SK-N-SH (cell line): ENCODE data around the gene SEL1L2. TPM values are rescaled to one million over a fixed set of nuclear protein-coding genes. Genes with fewer than 3 reads are reported as not detected.

Experiments
- CTCF ChIA-PET: fragments of 300-600, 350-600 bp; formaldehyde crosslinking; extraction: SDS; loops from one replicate; lab custom pipeline; 2021; lab: Yijun Ruan, JAX
- POLR2A ChIA-PET: fragments of 350-600 bp; sonication (Branson Sonifier 250); formaldehyde crosslinking; extraction: SDS; loops from one replicate; lab custom pipeline; 2020; ENCODE audit warnings: antibody characterized with exemption, inconsistent platforms; lab: Yijun Ruan, JAX
- DNase-seq: peaks from one replicate; pipeline ENCODE4 v3.0.0; 2012
- H2AFZ ChIP-seq: fragments of 200-600 bp; sonication (generic); 2 replicates; pipeline ENCODE4 v1.8.1; 2016; ENCODE audit warnings: antibody characterized with exemption, mild to moderate bottlenecking, low read depth
- H3F3A ChIP-seq: fragments of 200-600 bp; sonication (generic); replicated peaks from 2 replicates; pipeline ENCODE3; 2016; ENCODE audit warnings: antibody characterized with exemption, mild to moderate bottlenecking; ENCODE audit not compliant: insufficient read depth
- H3K27ac ChIP-seq, 2 experiments: fragments of 200-500 bp in 1 of 2; fragments of 200-600 bp in 1 of 2; sonication (Bioruptor generic) in 1 of 2; sonication (generic), shearing (Covaris generic) in 1 of 2; 2 replicates each; pipeline versions ENCODE4 v1.5.1 to v1.6.1; 2014 to 2016; ENCODE audit warnings: low read depth in 2 of 2, inconsistent platforms in 1 of 2, low read length in 1 of 2, mild to moderate bottlenecking in 1 of 2, mixed read lengths in 1 of 2
- H3K27me3 ChIP-seq: fragments of 200-600 bp; sonication (generic), shearing (Covaris generic); 2 replicates; pipeline ENCODE4 v1.6.1; 2016; ENCODE audit warnings: mixed run types; ENCODE audit not compliant: insufficient read depth
- H3K36me3 ChIP-seq, 2 experiments: fragments of 200-500 bp in 1 of 2; fragments of 200-600 bp in 1 of 2; sonication (Bioruptor generic) in 1 of 2; sonication (generic) in 1 of 2; replicated peaks in 1 of 2; 2 replicates each; pipeline versions ENCODE3 to v1.5.1; 2014 to 2016; ENCODE audit warnings: low read length in 1 of 2, mild to moderate bottlenecking in 1 of 2; ENCODE audit not compliant: insufficient read depth in 2 of 2, control insufficient read depth in 1 of 2
- H3K4me1 ChIP-seq, 2 experiments: fragments of 200-500 bp in 1 of 2; fragments of 200-600 bp in 1 of 2; sonication (Bioruptor generic) in 1 of 2; sonication (generic), shearing (Covaris generic) in 1 of 2; 2 replicates each; pipeline versions ENCODE4 v1.5.1 to v1.6.1; 2014 to 2016; ENCODE audit warnings: low read depth in 1 of 2, low read length in 1 of 2, mixed run types in 1 of 2; ENCODE audit not compliant: insufficient read depth in 2 of 2, control insufficient read depth in 1 of 2
- H3K4me2 ChIP-seq: fragments of 200-600 bp; sonication (generic), shearing (Covaris generic); 2 replicates; pipeline ENCODE4 v1.6.1; 2017; ENCODE audit warnings: mixed run types
- H3K4me3 ChIP-seq, 2 experiments: fragments of 200-500 bp in 1 of 2; fragments of 200-600 bp in 1 of 2; sonication (Bioruptor generic) in 1 of 2; sonication (generic), shearing (Covaris generic) in 1 of 2; 2 replicates each; pipeline versions ENCODE4 v1.5.1 to v1.8.1; 2014 to 2016; ENCODE audit warnings: low read depth in 2 of 2, inconsistent platforms in 1 of 2, low read length in 1 of 2, mild to moderate bottlenecking in 1 of 2, mixed read lengths in 1 of 2, moderate library complexity in 1 of 2
- H3K79me2 ChIP-seq: fragments of 200-600 bp; sonication (generic); 2 replicates; pipeline ENCODE4 v1.8.1; 2017; ENCODE audit warnings: mild to moderate bottlenecking; ENCODE audit not compliant: insufficient read depth
- H3K9ac ChIP-seq: fragments of 200-600 bp; sonication (generic); 2 replicates; pipeline ENCODE4 v1.6.1; 2017; ENCODE audit warnings: mixed run types
- H3K9me2 ChIP-seq: fragments of 200-600 bp; sonication (generic); 2 replicates; pipeline ENCODE4 v1.6.1; 2017; ENCODE audit warnings: mixed run types
- H3K9me3 ChIP-seq: fragments of 200-600 bp; sonication (generic); 2 replicates; pipeline ENCODE4 v1.6.1; 2017; ENCODE audit warnings: mixed run types, mild to moderate bottlenecking, moderate library complexity
- H4K20me1 ChIP-seq: fragments of 200-600 bp; sonication (generic); 2 replicates; pipeline ENCODE4 v1.6.1; 2017; ENCODE audit warnings: mild to moderate bottlenecking, mixed run types; ENCODE audit not compliant: insufficient read depth
- CHD2 ChIP-seq: fragments of 150-350 bp; IDR thresholded peaks from 2 replicates; pipeline ENCODE4 v1.6.1; 2018; ENCODE audit warnings: low read length; ENCODE audit not compliant: partially characterized antibody
- CTCF ChIP-seq: fragments of 200-600 bp; sonication (generic); IDR thresholded peaks from 2 replicates; pipeline ENCODE4 v1.6.1; 2017; ENCODE audit warnings: antibody characterized with exemption, mild to moderate bottlenecking, moderate library complexity
- EP300 ChIP-seq, 2 experiments: IDR thresholded peaks; 2 replicates each; pipeline versions ENCODE4 v1.4.0 to v1.6.1; 2012; ENCODE audit warnings: borderline replicate concordance in 1 of 2, low read depth in 1 of 2, low read length in 1 of 2
- FOSL2 ChIP-seq: IDR thresholded peaks from 2 replicates; pipeline ENCODE4 v1.4.0; 2012; ENCODE audit warnings: low read depth, mild to moderate bottlenecking, moderate library complexity, borderline replicate concordance
- FOXM1 ChIP-seq: IDR thresholded peaks from 2 replicates; pipeline ENCODE4 v1.4.0; 2012; ENCODE audit warnings: low read depth, mild to moderate bottlenecking
- GABPA ChIP-seq: IDR thresholded peaks from 2 replicates; pipeline ENCODE4 v1.4.0; 2012; ENCODE audit warnings: low read depth, mild to moderate bottlenecking
- MEF2A ChIP-seq: IDR thresholded peaks from 2 replicates; pipeline ENCODE4 v1.4.0; 2012; ENCODE audit warnings: low read depth, borderline replicate concordance
- MXI1 ChIP-seq: IDR thresholded peaks from 2 replicates; pipeline ENCODE4 v1.6.1; 2012; ENCODE audit warnings: mild to moderate bottlenecking, low read depth, low read length, improper control_type of control experiment
- NFIC ChIP-seq: IDR thresholded peaks from 2 replicates; pipeline ENCODE4 v1.4.0; 2012; ENCODE audit warnings: borderline replicate concordance
- NRF1 ChIP-seq: IDR thresholded peaks from 2 replicates; pipeline ENCODE4 v1.6.1; 2012; ENCODE audit warnings: low read depth, mild to moderate bottlenecking, low read length
- PBX3 ChIP-seq: IDR thresholded peaks from 2 replicates; pipeline ENCODE4; 2012
- RCOR1 ChIP-seq: fragments of 150-350 bp; IDR thresholded peaks from 2 replicates; pipeline ENCODE4 v1.6.1; 2017; ENCODE audit warnings: antibody characterized with exemption, low read length
- RFX5 ChIP-seq: IDR thresholded peaks from 2 replicates; pipeline ENCODE4 v1.6.1; 2012; ENCODE audit warnings: mild to moderate bottlenecking, improper control_type of control experiment, low read length
- SIN3A ChIP-seq: IDR thresholded peaks from 2 replicates; pipeline ENCODE4 v1.6.1; 2012; ENCODE audit warnings: low read depth, mild to moderate bottlenecking, low read length, moderate library complexity, borderline replicate concordance
- TEAD4 ChIP-seq: IDR thresholded peaks from 2 replicates; pipeline ENCODE4 v1.4.0; 2012; ENCODE audit warnings: mild to moderate bottlenecking, borderline replicate concordance; ENCODE audit not compliant: insufficient read depth
- USF2 ChIP-seq: fragments of 150-350 bp; IDR thresholded peaks from 2 replicates; pipeline ENCODE4 v1.6.1; 2017; ENCODE audit warnings: antibody characterized with exemption, low read length, low read depth, borderline replicate concordance
- YY1 ChIP-seq: IDR thresholded peaks from 2 replicates; pipeline ENCODE4 v1.4.0; 2012; ENCODE audit warnings: low read depth, mild to moderate bottlenecking
- WGBS: methylation state at CpG from one replicate; pipeline ENCODE4 v1.1.6; 2017; ENCODE audit warnings: low lambda C conversion rate; 5-methylcytosine and 5-hydroxymethylcytosine counted together
- polyA plus RNA-seq, 3 experiments: library from polyadenylated mRNA; depleted of rRNA; stranded (reverse); fragments of >200 nt; gene quantifications; 2 replicates each; pipeline ENCODE4 v1.2.3, GENCODE V29; 2012
- TF ChIP-seq, protein P1 (sequence below): IDR thresholded peaks from 2 replicates; pipeline ENCODE4 v1.4.0; 2012; ENCODE audit warnings: low read depth

SEL1L2 gene
- polyA plus RNA-seq, 1 of the 3 experiments (the other 2 are of a cell fraction): not detected

GRCh38 chr20:13863244-13863643, 127.2 kb downstream of the SEL1L2 start (continued):
- TF ChIP-seq CTCF: no peak

DNA sequence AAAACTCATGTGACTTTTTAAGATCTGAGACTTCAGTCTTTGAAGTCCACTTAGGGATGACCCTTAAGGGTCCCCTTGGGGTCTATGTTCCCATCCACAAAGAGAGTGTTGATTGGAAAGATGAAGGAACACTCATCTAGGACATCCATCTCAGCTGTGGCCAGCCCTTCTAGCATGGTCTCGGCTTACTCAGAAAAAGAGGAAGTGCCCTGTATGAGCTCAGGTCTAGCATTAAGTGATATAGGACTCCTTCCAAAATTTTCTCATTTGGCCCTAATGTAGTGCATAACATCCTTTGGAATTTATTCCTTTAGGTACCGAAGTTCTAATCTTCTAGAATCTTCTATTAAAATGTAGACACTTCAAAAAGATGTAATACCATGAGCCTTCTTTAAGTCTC, 128.2 kb downstream of the SEL1L2 start:
- Histone ChIP-seq H3K27me3 (no peaks in the 10 kb centered on the region), H3F3A (peaks cover 10% of the 10 kb centered on the region), H3K4me3 (no peak overlapping the region), H3K9ac (no peak overlapping the region), H3K9me2 (no peaks in the 10 kb centered on the region), H3K4me2 (no peak overlapping the region), H4K20me1 (no peaks in the 10 kb centered on the region), H3K9me3 (no peaks in the 10 kb centered on the region), H3K27ac (no peak overlapping the region), H3K36me3 (no peaks in the 10 kb centered on the region), H3K4me1 (peaks cover 0 to 11% of the 10 kb centered on the region in 2 experiments; a peak in 1 of 4 replicates), H3K79me2 (no peaks in the 10 kb centered on the region), H2AFZ (no peak overlapping the region)
- ChIA-PET POLR2A (no interaction called here), CTCF (interaction anchor here (0.6 to 1.5 kb wide), 2 partner anchors 42 to 230 kb away, joined by 3 to 6 read pairs; no protein-coding TSS in a partner anchor)
- WGBS: 65% methylated on average over 2 of the region's 2 CpGs
- no peak for TF ChIP-seq YY1
- TF ChIP-seq TEAD4: no peak
- no peak for TF ChIP-seq CHD2
- no peak for TF ChIP-seq USF2
- no peak for TF ChIP-seq FOXM1
- no peak for TF ChIP-seq FOSL2
- TF ChIP-seq NFIC: no peak
- no peak for TF ChIP-seq RFX5
- TF ChIP-seq RCOR1: no peak
- TF ChIP-seq CTCF: no peak
- no peak for TF ChIP-seq EP300 (IDR thresholded peaks at IDR 0.05; ENCODE audit: borderline replicate concordance in 1 of 2, low read depth in 1 of 2, low read length in 1 of 2)
- DNase-seq: no peak

DNA sequence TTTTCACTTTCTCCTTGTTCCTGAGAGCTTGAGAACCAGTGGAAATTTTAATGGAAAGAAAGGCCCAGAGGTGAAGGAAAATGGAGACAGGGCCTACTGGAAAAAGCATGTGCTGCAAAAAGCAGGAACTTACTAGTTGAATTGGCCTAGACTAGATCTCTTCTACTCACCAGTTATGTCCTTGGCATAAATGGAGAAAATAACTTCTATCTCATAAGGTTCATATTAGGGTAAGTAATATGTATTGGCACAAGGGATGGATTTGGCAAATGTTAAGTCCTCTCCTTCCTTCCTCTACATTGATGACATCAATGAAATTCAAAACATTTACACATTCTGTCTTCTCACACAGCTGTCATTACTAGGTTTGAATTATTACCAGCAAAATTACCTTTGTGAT, 131.5 kb downstream of the SEL1L2 start:
- Histone ChIP-seq H3K9me3 (no peaks in the 10 kb centered on the region), H3K79me2 (no peaks in the 10 kb centered on the region), H3K4me2 (no peak overlapping the region), H3K9ac (no peak overlapping the region), H2AFZ (no peak overlapping the region), H3K4me3 (no peak overlapping the region), H3F3A (no peaks in the 10 kb centered on the region), H4K20me1 (no peaks in the 10 kb centered on the region), H3K27me3 (no peaks in the 10 kb centered on the region), H3K36me3 (no peaks in the 10 kb centered on the region), H3K9me2 (no peaks in the 10 kb centered on the region), H3K27ac (no peak overlapping the region), H3K4me1 (no peaks in the 10 kb centered on the region)
- ChIA-PET POLR2A (no interaction called here), CTCF (no interaction called here)
- TF ChIP-seq SIN3A: no peak
- no peak for TF ChIP-seq GABPA
- TF ChIP-seq MXI1: no peak
- no peak for TF ChIP-seq CHD2
- TF ChIP-seq NRF1: no peak
- TF ChIP-seq, protein P1, sequence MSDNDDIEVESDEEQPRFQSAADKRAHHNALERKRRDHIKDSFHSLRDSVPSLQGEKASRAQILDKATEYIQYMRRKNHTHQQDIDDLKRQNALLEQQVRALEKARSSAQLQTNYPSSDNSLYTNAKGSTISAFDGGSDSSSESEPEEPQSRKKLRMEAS: no peak
- TF ChIP-seq EP300 (IDR thresholded peaks at IDR 0.05; ENCODE audit: borderline replicate concordance in 1 of 2, low read depth in 1 of 2, low read length in 1 of 2): no peak
- no peak for TF ChIP-seq PBX3
- TF ChIP-seq MEF2A: no peak
- DNase-seq: no peak
